H1 (cell line): ENCODE measurements around the gene UGT1A7.

Experiments used
- BACH1 ChIP-seq: IDR thresholded peaks from 2 replicates; pipeline ENCODE4 v1.6.1; 2012; ENCODE audit warnings: low read length, improper control_type of control experiment
- EZH2 ChIP-seq: fragments of 200-600 bp; sonication (generic); IDR thresholded peaks from 2 replicates; pipeline ENCODE4 v1.7.1; 2012; ENCODE audit warnings: low read depth, mild to moderate bottlenecking, moderate library complexity, low read length, inconsistent platforms; ENCODE audit not compliant: severe bottlenecking
- GABPA ChIP-seq: IDR thresholded peaks from 2 replicates; pipeline ENCODE4 v1.6.1; 2011; ENCODE audit warnings: mild to moderate bottlenecking, low read length, moderate library complexity, borderline replicate concordance; ENCODE audit not compliant: insufficient read depth

DNA sequence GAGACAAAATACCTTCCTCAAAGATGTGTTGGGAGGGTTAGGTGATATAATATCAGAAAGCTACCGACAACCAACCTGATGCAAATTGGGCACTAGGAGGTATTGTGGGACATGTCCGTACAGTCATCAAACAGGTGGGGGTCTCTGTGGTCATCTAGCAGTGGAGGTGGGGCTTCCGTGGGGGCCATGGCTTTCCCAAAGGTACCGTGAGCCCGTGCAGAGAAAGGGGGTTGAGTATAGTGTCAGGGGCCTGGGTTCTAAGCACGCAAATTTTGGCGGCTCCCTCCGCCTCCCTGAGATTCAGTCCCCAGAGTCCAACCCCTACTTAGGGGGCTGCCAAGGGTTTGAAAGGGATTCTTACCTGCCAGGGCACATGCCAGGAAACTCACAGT is 140.0 kb downstream of the UGT1A7 start:
- TF ChIP-seq GABPA: no peak
- TF ChIP-seq EZH2: no peak
- TF ChIP-seq BACH1: no peak
